Stimulated activated CD4-positive, alpha-beta T cell treated with anti-CD3 and anti-CD28 coated beads, Interleukin-2, amount 100 ng/mL, for 4 hours (primary cell): ENCODE results near the gene FSTL4.
A peak's percentile ranks its signal among the peaks of the same experiment; 100 is the strongest.

Source experiments
- DNase-seq: peaks from one replicate; pipeline ENCODE4 v3.0.0-alpha.2; 2020; ENCODE audit warnings: low read depth

The FSTL4 gene

DNA sequence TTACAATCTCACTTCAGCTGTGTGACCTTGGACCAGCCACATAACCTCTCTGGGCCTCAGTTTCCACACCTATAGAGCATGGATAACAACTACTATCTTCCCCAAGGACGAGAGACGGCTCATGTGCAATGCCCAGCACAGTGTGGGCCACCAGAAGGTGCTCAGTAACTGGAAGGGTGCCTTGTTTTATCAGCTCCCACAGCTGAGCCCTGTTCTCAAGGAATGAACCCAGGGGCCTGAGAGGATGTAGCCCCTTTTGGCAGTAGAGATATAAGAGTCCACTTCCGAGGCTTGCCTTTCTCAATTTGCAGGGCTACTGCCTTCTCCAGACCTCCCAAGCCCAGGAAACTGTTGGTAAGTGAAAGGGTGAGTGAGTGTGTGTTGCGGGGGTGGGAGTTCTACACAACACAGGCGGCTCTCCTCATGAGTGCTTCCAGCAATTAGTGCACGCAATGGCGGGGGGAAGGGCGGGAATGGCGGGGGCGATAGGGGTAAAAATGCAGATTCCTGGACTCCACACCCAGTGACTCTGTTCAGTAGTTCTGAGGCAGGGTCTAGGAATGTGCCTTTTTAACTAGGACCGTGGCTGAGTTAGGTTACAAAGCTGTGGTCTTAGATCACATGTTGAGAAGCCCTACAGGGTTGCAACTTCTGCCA lies 185.1 kb downstream of the FSTL4 start:
- DNase-seq, result no peak

DNA sequence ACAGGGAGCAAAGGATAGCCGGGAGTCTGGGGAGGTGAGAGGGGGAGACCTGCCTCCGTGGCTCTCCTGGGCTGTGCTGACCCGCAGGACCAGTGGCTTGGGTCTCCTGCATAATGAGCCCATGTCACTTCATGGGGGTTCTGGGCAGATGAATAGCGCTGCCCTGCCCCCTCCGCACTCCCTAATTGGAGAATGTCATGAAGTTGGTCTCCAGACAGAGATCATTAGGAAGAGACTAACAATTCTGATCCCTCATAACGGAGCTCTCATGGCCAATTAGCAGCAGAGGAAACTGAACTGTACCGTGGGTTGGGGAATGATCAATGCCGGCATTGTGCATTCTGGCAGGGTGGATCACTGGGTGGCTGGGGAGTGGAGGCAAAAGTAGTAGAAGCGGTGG lies 186.1 kb downstream of the FSTL4 start:
- DNase-seq, result no peak

DNA sequence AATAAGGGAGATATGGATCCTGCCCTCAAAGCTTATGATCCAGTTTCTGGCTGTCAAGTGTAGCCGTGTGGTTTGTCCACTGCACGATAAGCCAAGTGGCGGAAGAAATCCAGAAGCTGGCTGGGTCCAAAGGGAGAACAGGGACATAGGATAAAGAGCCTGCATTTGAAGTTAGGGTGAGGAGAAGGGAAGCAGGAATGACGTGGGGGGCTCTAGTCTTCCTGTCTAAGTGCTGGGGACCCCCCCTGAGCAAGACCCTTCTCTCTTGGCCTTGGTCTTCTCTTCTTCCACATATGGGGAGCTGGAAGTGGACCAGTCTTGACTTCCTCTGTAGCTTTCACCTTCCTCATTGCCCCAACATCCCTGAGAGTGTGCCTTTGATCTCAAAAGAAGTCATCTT lies 186.6 kb downstream of the FSTL4 start:
- no peak for DNase-seq

DNA sequence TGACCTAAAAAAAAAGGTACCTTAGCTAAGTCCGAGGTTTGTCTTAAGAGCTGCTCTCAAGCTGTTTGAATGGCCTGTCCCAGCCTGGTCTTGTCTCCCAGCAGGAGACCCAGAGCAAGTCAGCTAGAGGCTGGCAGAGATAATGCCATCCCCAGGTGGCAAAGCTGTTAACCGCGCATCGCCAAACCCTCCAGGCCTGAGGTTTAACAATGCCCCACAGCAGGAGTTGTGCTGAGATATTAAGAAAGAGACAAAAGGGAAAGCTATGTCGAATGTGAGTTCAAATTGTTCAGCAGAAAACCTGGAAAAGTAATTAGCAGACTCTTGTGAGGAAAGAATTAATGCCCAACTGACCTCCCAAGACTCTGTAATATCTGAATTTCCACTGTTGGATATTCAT lies 187.1 kb downstream of the FSTL4 start:
- no peak for DNase-seq

DNA sequence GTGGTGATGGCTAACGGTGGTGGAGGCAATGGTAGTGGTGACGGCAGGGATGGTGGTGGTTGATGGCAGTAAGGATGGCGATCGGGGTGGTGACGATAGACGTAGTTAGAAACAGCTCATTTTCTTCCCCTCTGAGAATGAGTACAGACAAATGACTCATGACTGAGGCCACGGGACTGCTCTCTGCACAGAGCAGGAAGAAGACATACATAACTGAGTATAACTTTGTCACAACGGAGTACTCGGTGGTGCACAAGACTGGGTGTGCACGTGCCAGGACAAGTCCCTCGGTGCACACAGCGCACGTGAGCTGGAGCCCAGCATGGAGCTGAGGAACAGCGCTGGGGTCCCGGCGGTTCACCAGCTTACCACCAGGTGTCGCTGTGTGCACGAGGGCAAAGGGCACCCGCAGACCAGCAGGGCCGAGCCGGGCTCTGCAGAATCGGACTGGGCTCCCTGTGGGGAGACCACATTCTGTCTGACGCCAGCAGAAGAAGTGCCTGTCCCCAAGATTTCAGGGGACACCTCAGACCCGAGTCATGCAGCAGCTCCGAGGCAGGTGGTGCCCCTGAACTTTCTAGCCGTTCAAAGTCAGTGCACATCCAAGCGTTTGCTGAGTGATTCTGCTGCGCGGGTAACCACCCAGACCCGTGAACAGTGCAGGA lies 188.6 kb downstream of the FSTL4 start:
- DNase-seq, result peak; percentile 31

DNA sequence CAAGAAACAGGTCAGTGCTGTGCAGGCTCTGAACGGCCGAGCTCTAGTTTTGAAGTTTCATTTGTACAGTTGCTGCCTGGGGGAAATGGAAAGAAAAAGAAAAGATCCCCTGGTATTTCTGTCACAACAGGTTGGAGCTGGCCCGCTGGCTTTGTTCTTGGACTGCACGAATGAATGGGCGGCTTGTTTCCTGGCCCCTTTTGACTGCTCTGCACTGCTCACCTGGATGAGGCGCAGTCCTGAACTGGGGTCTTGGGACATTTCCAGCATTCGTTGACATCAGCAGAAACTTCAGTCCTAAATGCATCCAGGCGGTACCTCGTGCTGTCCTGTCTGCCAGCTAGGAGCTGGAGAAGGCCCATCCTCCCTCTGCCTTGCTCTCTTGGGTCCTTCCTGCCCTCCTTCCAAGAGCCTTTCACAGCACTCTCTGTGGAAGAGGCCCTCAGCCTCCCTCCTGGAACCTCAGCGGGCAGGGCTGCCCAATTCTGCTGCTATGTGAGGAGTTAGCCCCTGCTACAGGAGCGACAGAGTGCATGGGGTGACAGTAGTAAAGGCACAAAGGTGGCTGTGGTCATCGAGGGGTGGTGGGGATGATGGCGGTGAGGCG lies 189.2 kb downstream of the FSTL4 start:
- no peak for DNase-seq

DNA sequence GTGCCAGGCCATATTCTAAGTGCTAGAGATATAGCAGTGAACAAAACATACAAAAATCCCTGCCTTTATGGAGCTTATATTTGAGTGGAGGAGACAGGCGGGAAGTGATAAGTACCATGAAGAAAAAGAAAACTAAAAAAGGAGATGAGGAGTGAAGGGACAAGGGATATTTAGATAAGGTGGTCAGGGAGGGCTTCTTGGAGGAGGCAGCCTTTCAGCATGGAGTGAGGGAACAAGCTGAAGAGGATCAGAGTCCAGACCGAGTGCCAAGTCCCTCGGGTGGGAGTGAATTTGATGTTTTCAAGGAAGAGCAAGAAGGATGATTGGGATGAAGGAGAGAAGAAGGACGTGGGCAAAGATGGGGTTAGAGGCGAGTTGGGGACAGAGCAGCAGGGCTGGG lies 190.5 kb downstream of the FSTL4 start:
- no peak for DNase-seq

DNA sequence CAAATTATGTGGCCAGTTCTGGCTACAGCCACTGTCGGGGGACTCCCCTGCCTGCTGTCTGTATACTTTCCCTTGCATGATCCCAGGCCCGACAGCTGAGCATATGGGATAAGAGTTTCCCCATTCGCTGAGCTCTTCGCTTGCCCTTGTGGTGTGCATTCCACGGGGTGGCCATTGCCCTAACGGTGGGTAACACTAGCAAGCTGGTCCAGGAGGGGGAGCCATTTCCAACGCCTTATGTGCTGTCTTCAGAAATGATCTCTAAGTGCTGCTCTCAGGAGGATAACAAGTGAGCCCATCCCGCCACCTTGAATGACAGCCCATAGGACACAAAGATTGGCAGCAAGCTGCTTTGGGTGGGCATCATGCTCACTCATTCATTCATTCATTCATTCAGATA lies 190.9 kb downstream of the FSTL4 start:
- no peak for DNase-seq

DNA sequence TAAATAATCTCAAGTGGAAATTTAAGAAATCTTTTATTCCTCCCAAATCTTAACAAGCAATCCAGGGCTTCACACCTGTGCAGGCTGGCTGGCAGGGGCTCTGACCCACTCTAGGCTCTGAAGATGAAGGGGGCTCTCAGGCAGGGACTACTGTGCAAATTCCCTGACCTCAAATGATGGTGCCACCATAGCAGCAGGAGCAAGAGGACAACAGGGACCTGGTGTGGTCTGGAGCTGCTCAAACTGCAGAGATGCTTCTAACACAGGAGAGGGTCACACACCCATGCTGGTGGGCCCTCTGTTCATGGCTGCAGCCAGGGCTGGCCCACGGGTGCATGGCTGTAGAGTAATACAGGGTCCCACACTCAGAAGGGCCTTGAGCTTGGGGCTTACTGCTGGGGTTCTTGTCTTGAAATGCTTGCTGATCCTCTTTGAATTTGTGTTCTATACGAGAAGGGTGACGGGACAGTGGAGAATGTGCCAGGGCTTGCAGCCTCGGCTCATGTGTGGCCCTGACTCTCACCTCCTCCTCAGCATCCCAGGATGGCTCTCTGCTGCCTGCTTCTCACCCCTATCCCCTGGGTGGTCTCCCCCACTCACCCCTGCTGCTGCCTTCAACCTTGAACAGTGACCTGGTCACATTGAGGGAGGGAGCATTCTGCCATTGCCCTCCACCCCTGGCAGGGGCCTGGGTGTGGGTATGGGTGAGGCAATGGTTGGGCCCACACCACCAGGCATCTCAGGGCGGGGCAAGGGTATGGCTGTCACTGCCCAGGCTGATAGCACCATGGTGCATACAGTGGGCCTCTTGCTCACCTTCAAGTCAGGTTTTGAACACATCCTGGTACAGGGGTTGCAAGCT lies 191.7 kb downstream of the FSTL4 start:
- DNase-seq, result no peak

DNA sequence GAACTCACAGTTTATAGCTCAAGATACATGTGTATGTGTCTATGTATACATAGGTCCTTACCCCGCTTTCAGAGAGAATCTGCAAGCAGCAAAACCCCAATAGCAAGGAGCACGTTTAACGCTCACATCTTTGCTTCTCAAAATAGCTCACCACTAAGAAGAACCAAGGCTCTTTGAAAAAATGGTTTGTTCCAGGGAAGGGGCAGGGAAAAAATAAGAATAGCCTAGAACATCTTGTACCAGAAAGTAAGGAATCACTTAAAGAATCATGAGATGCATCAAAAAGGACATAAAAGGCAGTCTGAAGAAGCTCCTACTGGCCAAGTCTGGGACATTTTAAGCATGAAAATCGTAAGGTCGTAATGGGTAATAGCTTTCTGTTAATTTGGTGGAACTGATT lies 196.4 kb downstream of the FSTL4 start:
- no peak for DNase-seq

DNA sequence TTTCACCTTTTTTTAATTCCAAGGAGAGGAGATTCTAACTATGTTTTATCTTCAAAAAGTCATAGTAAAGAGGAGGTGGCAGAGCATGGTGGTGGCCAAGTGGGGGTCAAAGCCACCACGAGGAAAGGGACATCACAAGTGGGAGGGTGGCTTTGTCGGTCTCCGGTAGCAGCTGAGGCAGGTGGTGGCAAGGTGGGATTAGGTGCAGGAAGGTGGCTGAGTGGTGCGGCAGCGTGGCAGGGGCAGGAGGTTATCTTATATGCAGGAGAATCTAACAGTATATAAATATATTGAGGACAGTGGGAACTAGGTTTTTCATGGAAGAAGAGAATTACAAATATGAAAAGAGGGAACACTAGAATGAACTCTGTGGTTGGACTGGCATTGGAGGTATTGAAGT lies 196.8 kb downstream of the FSTL4 start:
- DNase-seq, result no peak

DNA sequence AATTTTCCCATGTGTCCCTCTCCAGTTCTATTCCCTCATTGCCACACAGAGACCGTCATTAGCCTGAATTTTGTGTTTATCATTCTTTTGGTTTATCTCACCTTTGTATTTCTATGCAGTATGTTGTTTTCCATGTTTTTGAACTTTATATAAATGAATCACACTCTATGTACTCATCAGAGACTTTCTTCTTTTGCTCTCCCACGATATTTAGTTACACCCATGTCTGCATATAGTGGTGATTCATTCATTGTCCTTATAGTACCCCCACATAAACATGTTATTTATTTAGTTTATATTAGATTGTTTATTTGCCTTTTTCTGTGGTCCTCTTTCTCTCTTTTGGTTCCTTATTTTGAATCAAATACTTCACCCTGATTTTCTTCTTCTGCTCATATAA lies 199.7 kb downstream of the FSTL4 start:
- no peak for DNase-seq

DNA sequence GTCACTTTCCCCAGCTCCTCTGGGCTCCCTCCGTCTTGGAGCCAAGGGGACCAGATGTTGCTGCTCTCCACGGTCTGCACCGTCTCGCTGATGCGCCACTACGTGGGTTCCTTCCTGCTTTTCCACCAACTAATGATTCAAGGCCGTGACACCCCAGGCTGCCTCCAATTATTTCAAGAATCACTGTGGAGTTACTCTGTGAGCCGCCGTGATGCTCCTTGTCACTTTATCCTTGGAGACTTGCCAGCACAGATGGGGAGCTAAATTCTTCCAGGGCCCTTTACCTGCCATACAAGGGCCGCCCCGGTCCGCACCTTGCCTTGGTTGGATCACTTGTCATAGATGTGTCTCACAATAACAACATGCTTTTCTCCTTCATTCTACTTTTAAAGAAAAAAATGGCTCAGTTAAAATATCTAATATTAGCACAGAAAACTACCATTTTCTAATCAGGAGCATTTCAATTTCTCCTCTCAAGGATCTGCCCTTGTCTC lies 202.0 kb downstream of the FSTL4 start:
- no peak for DNase-seq

DNA sequence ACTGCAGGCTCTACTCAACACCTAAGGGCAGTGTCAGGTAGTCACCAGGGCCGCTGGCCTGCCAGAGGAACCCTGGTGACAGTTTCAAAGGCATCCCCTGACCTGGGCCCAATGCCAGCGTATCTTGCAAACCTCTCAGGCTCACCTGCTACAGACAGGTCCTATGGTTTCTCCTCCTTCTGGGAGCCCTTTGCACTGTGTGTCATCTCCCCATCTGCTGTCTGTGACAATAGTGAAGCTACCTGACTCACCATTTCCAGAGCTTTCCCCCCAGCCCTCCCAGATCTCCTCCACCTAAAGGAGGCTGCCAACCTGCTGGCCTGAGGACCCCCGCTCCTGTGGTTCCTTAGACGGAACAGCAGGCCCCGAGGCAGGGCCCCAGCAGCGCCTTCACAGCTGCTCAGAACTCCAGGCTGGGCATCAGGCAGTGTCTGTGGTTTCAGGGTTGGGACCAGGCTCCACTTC lies 203.1 kb downstream of the FSTL4 start:
- no peak for DNase-seq

DNA sequence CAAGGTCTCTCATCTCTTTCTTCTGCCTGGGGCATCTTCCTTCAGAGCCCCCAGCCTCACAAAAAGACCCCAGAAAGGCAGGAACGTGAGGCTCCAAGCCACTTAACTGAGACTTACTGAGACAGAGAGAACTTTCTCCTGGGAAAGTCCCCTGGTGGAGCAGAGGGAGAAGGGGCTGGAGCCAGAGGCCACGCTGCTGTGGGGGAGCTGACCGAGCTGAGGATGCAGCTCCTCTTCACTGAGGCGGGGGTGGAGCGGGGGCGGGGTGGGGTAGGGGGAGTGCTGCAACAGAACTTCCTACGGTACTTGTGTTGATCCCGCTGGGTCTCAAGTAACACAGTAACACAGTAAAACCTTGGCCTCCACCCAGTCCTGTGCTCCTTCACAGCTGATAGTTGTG lies 204.0 kb downstream of the FSTL4 start:
- no peak for DNase-seq

DNA sequence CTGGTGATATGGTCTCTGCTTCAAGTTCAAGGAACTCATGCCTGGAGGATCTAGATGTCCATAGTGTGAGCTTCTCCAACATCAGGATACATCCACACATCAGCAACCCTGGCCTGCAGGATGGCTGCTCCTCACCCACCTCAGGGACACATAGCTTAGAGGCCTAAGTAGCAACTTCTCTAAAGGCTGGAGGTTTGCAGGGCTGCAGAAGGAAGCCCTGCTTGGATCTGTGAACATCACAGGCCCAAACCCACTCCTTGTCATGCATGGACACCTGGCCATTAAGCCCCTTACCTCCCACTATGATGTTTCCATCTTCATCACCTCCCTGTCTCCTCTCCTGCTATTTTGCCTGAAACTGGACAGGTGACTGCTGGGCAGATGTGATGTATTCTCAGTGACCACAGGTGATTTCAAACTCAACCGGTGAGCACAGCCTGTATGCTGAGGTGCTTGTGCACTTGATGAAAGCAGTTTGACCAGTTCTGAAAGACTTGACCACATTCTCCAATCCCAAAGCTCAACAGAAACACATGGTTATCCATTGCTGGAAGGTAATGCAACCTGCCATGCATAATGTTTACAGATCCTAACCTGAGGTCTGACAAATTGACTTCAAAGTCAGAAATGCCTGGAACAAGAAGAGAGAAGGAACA lies 205.2 kb downstream of the FSTL4 start:
- DNase-seq, result no peak

DNA sequence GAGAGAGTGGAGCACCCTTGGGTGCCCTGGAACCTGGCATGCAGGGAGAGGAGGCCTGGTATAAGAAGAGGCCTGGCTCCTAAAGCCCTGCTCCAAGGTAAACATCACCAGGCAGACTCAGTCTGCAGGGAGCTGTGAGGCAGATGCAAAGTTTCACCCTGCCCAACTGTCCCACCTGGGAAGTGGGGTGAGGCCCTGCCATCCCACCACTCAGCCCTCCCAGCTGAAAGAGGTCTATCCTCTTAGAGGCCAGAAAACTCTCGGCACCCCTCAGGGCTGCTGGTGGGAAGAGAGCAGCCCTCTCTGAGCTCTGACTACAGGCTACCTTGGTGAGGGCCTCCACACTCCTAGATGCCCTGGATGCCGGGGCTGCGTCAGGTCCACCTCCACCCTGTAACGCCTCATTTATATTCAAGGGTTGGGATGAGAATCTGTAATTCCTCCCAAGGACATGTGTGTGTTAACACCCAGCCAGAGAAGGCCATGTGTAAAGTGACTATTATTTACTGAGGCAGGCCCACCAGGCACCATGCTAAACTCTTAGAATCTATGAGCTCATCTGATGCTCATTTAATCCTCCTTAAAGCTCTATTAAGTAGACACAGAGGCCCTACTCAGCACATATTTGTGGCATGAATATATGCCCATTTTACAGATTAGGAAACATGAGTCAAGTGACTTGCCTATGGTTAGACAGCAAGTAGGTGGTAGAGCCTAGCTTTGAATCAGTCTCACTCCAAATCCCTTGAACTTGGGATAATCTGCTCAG lies 205.9 kb downstream of the FSTL4 start:
- no peak for DNase-seq

DNA sequence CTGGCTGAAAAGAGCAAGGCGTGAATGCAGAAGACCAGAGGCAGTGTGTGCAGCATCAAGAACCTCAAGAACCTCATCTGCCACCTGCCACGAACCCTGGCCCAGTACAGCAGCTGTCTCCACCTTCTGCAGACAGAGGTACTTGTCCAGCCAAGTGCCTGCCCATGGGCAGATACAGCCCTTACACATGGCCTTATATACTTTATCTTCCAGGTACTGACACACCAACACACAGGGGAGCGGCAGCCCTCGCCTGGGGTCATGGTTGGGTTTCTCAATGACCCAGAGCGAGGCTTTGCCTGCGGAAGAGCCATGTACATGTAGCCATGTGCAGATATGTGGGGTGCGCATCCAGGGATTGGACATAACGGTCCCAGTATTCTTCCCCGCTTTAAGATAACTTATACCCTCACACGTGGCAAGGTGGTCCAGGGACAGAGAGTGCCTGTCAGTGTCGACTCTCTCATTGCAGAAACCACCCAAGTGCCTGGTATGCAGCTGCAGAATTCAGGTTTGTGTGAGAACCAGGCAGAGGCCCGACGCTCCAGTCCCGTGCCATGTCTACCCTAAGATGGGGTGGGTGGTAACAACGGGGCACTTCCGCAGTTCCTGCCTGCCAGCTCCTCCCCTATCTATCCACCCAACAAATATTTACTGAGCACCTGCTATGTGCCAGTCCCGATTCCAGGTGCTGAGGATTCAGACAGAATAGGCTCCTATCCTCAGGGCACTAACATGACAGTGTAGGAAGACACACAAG lies 206.9 kb downstream of the FSTL4 start:
- DNase-seq, result no peak

DNA sequence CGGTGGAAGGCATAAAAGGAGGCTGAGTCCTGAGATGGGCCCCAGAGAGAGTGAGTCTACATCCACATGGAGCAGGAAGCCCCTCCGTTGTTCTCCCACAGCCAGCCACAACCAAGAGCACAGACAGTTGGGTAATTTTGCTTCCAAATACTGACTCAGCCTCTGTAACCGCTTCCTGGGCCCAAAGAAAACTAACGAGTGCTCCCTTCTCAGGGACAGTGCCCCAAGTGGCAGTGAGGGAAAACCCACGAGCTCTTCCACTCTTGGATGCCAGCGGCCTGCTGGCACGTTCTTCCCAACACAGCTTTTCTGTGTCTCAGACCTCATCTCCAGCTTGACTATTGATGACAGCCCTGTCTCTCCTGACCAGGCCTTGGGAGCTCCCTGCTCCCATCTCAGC lies 207.6 kb downstream of the FSTL4 start:
- no peak for DNase-seq

DNA sequence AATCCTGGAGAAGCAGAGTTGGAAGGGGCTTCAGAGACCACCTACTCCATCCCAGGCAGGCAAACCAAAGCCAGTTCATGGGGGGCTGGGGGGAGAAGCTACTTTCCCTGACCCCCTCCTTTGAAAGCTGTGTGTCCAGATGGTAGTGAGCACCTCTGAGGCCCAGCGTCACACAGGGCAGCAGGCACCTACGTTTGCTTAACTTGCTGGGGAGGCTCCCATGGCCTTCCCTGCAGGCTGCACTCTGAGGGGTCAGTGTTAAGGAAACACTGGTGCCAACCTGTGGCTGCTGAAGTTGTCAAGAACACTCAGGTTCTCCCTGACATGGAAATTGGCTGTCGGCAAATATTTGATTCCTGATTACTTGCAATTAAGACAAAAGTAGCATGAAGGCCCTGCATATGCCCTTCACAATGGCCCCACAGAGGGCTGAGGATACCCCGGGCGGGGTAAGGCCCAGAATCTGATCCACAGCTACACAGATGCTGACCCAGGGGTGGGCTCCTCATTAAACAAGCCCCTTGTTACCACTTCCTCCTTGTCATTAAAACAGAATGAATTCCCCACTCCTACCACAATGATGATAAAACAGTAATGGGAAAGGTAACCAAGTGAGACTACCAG lies 208.5 kb downstream of the FSTL4 start:
- no peak for DNase-seq
